H1 (cell line): Measurements from ENCODE around the gene MBTPS1.

Source experiments
- ASH2L ChIP-seq: fragments of 200-600, 300-600 bp; sonication (generic); IDR thresholded peaks from one replicate; pipeline ENCODE4 v1.7.1; 2017; ENCODE audit warnings: low read length
- CTCF ChIP-seq, 3 experiments: IDR thresholded peaks; 1 replicate in 2 of 3; 2 replicates in 1 of 3; pipeline versions ENCODE4 v1.5.1 to v1.6.1; 2011; ENCODE audit warnings: low read length in 3 of 3, mild to moderate bottlenecking in 3 of 3, inconsistent platforms in 2 of 3, low read depth in 1 of 3, moderate library complexity in 1 of 3; ENCODE audit not compliant: insufficient read depth in 1 of 3; ENCODE audit errors: control extremely low read depth in 1 of 3
- EP300 ChIP-seq, 2 experiments: IDR thresholded peaks; 1 replicate in 1 of 2; 2 replicates in 1 of 2; pipeline ENCODE4 v1.6.1; 2011 to 2012; ENCODE audit warnings: low read depth in 2 of 2, low read length in 2 of 2, mild to moderate bottlenecking in 2 of 2, borderline replicate concordance in 1 of 2, inconsistent platforms in 1 of 2, moderate library complexity in 1 of 2
- POLR2AphosphoS5 ChIP-seq: IDR thresholded peaks from 2 replicates; pipeline ENCODE4 v1.6.1; 2011; ENCODE audit warnings: low read depth, low read length
- POU5F1 ChIP-seq: IDR thresholded peaks from 2 replicates; pipeline ENCODE4 v1.6.1; 2011; ENCODE audit warnings: low read depth, mild to moderate bottlenecking, low read length, moderate library complexity
- RAD21 ChIP-seq, 2 experiments: IDR thresholded peaks in 1 of 2; conservative IDR thresholded peaks in 1 of 2; 2 replicates each; pipeline ENCODE4 v1.6.1; 2011; ENCODE audit warnings: low read depth in 2 of 2, low read length in 2 of 2, improper control_type of control experiment in 1 of 2, inconsistent platforms in 1 of 2, mild to moderate bottlenecking in 1 of 2, moderate library complexity in 1 of 2
- RFX5 ChIP-seq: IDR thresholded peaks from 2 replicates; pipeline ENCODE4 v1.6.1; 2011; ENCODE audit warnings: low read depth, low read length, improper control_type of control experiment, borderline replicate concordance
- TAF1 ChIP-seq: IDR thresholded peaks from 2 replicates; pipeline ENCODE4 v1.6.1; 2011; ENCODE audit warnings: mild to moderate bottlenecking, low read depth, low read length
- TEAD4 ChIP-seq: IDR thresholded peaks from 2 replicates; pipeline ENCODE4 v1.6.1; 2012; ENCODE audit warnings: low read depth, low read length, inconsistent platforms, mixed read lengths
- TF ChIP-seq, protein P1 (sequence below): IDR thresholded peaks from 2 replicates; pipeline ENCODE4 v1.6.1; 2011; ENCODE audit warnings: low read depth, mild to moderate bottlenecking, low read length; ENCODE audit not compliant: insufficient read depth

- TF ChIP-seq RAD21 (IDR thresholded peaks at IDR 0.05 in 1 of 2, conservative IDR thresholded peaks at IDR 0.05 in 1 of 2; ENCODE audit: low read depth in 2 of 2, low read length in 2 of 2) (no peak), POLR2AphosphoS5 (no peak), CTCF (IDR thresholded peaks at IDR 0.05; ENCODE audit: control extremely low read depth in 1 of 3, insufficient read depth in 1 of 3, low read depth in 1 of 3, low read length in 3 of 3) (no peak), TAF1 (no peak), EP300 (IDR thresholded peaks at IDR 0.05; ENCODE audit: borderline replicate concordance in 1 of 2, low read depth in 2 of 2, low read length in 2 of 2) (no peak), ASH2L (no peak), TEAD4 (no peak), POU5F1 (no peak), RFX5 (no peak)
- TF ChIP-seq, protein P1, sequence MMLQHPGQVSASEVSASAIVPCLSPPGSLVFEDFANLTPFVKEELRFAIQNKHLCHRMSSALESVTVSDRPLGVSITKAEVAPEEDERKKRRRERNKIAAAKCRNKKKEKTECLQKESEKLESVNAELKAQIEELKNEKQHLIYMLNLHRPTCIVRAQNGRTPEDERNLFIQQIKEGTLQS, result no peak
These were observed 44.7 kb downstream of the MBTPS1 start for GRCh38 chr16:84072014-84072413.
